Caki2 (cell line): Measurements from ENCODE around the gene WDTC1. TPM values are rescaled to one million over a fixed set of nuclear protein-coding genes. Genes with fewer than 3 reads are reported as not detected.

Experiments
- DNase-seq: peaks from one replicate; pipeline ENCODE4 v3.0.0-alpha.2; 2015; ENCODE audit warnings: low read depth
- in situ Hi-C: cut with HindIII; loops from 2 replicates; pipeline ENCODE4 v1.10.0; 2016; ENCODE audit warnings: low sequenced_read_pairs, low pct_unique_long_range_greater_than_20kb, mixed read lengths
- total RNA-seq: library from RNA; depleted of rRNA; stranded (reverse); fragments of >200 nt; shearing (Covaris generic); gene quantifications from 2 replicates; pipeline ENCODE4 v1.2.3, GENCODE V29; 2014; ENCODE audit warnings: low replicate concordance; rRNA removed

WDTC1 gene
- total RNA-seq, 1 experiment from 2014 or later = 11.6 TPM

DNA sequence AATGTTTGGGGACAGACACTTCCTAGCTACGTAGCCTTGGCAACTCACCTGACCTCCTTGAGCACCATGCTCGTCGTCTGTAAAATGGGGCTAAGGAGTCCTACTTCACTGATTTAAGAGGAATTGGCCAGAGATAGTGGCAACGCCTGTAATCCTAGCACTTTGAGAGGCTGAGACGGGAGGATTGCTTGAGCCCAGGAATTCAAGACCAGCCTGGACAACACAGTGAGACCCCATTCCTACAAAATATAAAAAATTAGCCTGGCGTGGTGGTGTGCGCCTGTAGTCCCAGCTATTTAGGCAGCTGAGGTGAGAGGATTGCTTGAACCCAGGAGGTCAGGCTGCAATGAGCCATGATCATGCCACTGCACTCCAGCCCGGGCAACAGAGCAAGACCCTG, 111.9 kb downstream of the WDTC1 start:
- in situ Hi-C loops = no loop called here
- no peak for DNase-seq

DNA sequence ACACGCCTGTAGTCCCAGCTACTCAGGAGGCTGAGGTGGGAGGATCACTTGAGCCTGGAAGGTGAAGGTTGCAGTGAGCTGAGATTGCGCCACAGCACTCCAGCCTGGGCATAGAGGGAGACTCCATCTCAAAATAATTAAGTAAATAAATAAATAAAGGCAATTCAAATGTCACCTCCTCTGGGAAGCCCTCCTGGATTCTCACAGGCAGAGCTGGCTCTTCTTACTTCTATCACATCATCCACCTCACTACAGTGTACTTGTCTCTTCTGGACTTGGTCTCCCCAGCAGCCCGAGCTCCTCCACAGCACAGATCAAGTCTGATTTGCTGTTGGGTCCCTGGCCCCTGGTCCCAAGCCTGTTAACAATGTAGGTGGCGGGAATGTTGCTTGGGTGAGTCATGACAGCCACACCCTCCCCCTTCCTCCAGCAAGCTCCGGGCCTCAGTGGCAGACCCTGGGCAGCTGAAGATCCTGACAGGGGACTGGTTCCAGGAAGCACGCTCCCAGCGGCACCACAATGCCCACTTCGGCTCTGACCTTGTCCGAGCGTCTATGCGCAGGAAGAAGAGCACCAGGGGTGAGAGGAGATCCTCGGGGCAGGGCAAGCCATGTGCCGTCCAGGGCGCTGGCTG, 112.7 kb downstream of the WDTC1 start:
- no peak for DNase-seq
- in situ Hi-C loops = no loop called here

- in situ Hi-C loops = no loop called here
- DNase-seq = peak; percentile 39
Observed at GRCh38 chr1:27348861-27349783, 114.7 kb downstream of the WDTC1 start.

- peak; percentile 33 for DNase-seq
- in situ Hi-C loops = no loop called here
Observed at GRCh38 chr1:27349784-27350662, 115.6 kb downstream of the WDTC1 start.

DNA sequence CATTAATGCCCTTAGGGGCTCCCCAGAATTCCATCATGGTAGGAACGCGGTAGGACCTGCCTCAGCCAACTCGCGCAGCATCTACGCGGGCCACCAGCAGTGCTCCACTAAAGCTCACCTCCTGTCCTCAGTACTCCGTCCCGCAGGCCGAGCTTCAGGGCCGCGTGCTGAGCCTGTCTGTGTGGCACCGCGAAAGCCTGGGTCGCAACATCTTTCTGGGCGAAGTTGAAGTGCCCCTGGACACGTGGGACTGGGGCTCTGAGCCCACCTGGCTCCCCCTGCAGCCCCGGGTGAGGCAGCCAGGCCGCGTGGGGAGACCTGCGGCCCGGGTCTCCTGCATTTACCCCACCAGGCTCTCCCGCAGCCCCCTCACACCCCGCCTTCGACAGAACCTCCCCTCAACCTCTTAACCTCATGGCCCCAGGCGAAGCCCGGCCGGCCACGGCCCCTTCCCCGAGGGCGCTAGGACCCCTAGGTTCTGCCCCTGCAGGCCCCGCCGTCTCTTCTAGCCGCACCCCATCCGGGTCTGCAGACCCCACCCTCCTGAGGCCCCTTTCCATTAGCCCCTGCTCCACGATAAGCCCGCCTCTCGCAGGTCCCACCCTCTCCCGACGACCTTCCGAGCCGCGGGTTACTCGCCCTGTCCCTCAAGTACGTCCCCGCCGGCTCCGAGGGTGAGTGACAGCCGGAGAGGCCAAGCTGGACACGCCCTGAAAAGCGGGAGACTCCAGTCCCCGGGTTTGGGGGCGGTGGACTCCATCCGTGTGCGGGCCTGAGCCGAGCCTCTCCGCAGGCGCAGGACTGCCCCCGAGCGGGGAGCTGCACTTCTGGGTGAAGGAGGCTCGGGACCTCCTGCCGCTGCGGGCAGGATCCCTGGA, 116.5 kb downstream of the WDTC1 start:
- no peak for DNase-seq
- in situ Hi-C loops = no loop called here

- DNase-seq = no peak
- in situ Hi-C loops = no loop called here
Observed at GRCh38 chr1:27351541-27352107, 117.2 kb downstream of the WDTC1 start.

DNA sequence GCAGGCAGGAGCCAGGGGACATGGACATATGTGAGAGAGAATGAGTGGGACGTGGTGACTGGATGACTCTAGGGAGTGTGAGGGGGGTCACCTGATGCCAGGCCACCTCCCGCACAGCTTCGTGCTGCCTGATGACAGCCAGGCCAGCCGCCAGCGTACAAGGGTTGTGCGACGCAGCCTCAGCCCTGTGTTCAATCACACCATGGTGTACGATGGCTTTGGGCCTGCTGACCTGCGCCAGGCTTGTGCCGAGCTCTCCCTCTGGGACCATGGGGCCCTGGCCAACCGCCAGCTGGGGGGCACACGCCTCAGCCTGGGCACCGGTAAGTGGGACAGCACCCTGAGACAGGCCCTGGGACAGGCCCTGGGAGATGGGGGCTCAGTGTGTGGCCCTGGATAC, 118.7 kb downstream of the WDTC1 start:
- in situ Hi-C loops = no loop called here
- no peak for DNase-seq

GRCh38 chr1:27353629-27354028, 119.2 kb downstream of the WDTC1 start:
- in situ Hi-C loops = no loop called here
- no peak for DNase-seq

- no peak for DNase-seq
- in situ Hi-C loops = no loop called here
Observed at GRCh38 chr1:27355683-27356082, 121.3 kb downstream of the WDTC1 start.

- DNase-seq = no peak
- in situ Hi-C loops = no loop called here
Observed at GRCh38 chr1:27356277-27356618, 121.8 kb downstream of the WDTC1 start.

DNA sequence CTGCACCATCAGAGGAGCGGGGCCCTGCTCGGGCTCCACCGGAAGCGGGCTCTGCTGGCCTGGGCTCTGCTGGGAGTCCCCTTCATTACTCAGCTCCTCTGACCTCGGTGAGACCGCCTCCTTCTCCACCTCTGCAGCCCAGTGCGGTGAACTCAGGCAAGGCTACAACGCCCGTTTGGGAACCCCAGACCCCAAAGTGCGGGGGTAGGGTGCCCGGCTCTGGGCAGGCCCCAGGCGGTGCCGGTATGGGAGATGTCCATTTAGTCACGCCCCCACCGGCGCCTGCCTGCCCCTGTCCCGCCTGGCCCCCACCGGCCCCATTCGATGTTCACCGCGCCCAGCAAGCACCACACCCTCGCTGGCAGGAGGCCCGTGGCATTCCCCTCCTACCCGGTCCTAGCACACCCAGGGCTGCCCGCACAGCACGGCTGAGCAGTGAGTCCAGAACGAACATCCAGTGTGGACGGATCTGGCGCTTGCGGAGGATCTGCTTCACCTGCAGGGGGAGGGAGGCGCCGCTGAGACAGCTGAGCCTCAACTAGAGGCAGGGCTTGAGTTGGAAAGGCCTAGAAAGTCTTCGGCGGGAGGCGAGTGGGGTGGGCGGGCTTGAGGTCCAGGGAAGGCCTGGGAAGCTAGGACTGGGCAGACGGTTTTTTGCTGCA, 122.3 kb downstream of the WDTC1 start:
- in situ Hi-C loops = no loop called here
- DNase-seq = no peak

DNA sequence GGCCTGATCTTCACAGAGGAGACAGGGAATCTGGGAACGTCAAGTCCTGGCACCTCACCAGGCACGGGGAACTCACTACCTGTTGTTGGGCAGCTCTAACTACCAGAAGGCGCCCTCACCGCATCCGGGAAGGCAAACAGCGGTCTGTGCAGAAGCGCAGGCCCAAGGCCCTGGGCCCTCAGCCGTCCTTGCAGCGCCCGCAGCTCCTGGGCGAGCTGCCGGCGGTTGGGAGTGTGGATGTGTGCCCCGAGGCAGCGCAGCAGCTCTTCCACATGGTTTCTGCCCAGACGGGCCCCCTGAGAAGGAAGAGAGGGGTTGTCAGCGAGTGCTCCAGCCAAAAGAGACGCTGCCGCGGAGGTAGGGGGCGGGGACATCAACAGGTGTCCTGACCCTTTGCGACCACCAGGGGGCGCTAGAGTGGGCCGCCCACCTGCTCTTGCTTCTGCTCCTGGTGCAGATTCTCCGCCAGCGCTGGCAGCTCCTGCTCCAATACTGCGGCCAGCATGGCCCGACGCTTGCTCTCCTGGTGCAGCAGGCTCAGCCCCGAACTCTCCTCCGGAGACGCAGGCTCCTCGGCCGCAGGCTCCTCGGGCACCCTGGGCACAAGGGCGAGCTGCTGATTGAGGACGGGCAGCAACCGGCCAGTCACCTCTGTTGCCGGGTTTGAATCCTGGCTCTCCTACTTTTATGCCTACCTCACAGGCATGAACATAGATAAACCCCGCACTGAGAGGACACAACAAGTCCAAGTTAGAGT, 123.0 kb downstream of the WDTC1 start:
- in situ Hi-C loops = no loop called here
- DNase-seq = peak; percentile 51

Other genes starting within 250 kb of the WDTC1 start
- 177 and 245 TPM in 2 replicates for gene TRNP1, start 240.9 kb upstream of the WDTC1 start, total RNA-seq
- gene TENT5B, start 221.8 kb upstream of the WDTC1 start, total RNA-seq = 5.2 and 7.7 TPM in 2 replicates
- 2.9 and 4.3 TPM in 2 replicates for gene SLC9A1, start 79.5 kb upstream of the WDTC1 start, total RNA-seq
- 34.8 and 36.0 TPM in 2 replicates for gene TMEM222, start 87.5 kb downstream of the WDTC1 start, total RNA-seq
- 39.3 and 46.3 TPM in 2 replicates for gene SYTL1, start 107.4 kb downstream of the WDTC1 start, total RNA-seq
- gene MAP3K6, start 132.3 kb downstream of the WDTC1 start, total RNA-seq = 15.2 and 18.8 TPM in 2 replicates
- gene FCN3, start 140.2 kb downstream of the WDTC1 start, total RNA-seq = not detected in 2 replicates
- gene CD164L2, start 148.7 kb downstream of the WDTC1 start, total RNA-seq = not detected in 2 replicates
- 1.7 TPM in 1 of 2 replicates, not detected in the other for gene GPR3, start 158.0 kb downstream of the WDTC1 start, total RNA-seq